H1 (cell line): Measurements from ENCODE around the gene OGFOD2.

Experiments
- CEBPB ChIP-seq: IDR thresholded peaks from 2 replicates; pipeline ENCODE4 v1.6.1; 2012; ENCODE audit warnings: low read depth, low read length
- CHD7 ChIP-seq: fragments of 300-600 bp; sonication (generic); IDR thresholded peaks from 2 replicates; pipeline ENCODE4 v1.7.1; 2012; ENCODE audit warnings: low read length, moderate library complexity, mild to moderate bottlenecking, inconsistent platforms; ENCODE audit not compliant: insufficient replicate concordance
- HDAC2 ChIP-seq, 2 experiments: fragments of 300-600 bp in 1 of 2; sonication (generic) in 1 of 2; IDR thresholded peaks; 2 replicates each; pipeline ENCODE4 v1.6.1; 2011 to 2012; ENCODE audit warnings: low read depth in 2 of 2, low read length in 2 of 2, mild to moderate bottlenecking in 2 of 2, moderate library complexity in 2 of 2, borderline replicate concordance in 1 of 2, inconsistent platforms in 1 of 2
- JUND ChIP-seq: IDR thresholded peaks from 2 replicates; pipeline ENCODE4 v1.6.1; 2011; ENCODE audit warnings: mild to moderate bottlenecking, improper control_type of control experiment, low read length
- POLR2AphosphoS5 ChIP-seq: IDR thresholded peaks from 2 replicates; pipeline ENCODE4 v1.6.1; 2011; ENCODE audit warnings: low read depth, low read length
- TF ChIP-seq, protein P1 (sequence below): IDR thresholded peaks from 2 replicates; pipeline ENCODE4 v1.6.1; 2011; ENCODE audit warnings: low read depth, mild to moderate bottlenecking, low read length; ENCODE audit not compliant: insufficient read depth
- TF ChIP-seq, protein P2 (sequence below), 3 experiments: IDR thresholded peaks; 1 replicate in 2 of 3; 2 replicates in 1 of 3; pipeline versions ENCODE4 v1.5.1 to v1.6.1; 2011; ENCODE audit warnings: low read length in 3 of 3, mild to moderate bottlenecking in 3 of 3, inconsistent platforms in 2 of 3, low read depth in 1 of 3, moderate library complexity in 1 of 3; ENCODE audit not compliant: insufficient read depth in 1 of 3; ENCODE audit errors: control extremely low read depth in 1 of 3

DNA sequence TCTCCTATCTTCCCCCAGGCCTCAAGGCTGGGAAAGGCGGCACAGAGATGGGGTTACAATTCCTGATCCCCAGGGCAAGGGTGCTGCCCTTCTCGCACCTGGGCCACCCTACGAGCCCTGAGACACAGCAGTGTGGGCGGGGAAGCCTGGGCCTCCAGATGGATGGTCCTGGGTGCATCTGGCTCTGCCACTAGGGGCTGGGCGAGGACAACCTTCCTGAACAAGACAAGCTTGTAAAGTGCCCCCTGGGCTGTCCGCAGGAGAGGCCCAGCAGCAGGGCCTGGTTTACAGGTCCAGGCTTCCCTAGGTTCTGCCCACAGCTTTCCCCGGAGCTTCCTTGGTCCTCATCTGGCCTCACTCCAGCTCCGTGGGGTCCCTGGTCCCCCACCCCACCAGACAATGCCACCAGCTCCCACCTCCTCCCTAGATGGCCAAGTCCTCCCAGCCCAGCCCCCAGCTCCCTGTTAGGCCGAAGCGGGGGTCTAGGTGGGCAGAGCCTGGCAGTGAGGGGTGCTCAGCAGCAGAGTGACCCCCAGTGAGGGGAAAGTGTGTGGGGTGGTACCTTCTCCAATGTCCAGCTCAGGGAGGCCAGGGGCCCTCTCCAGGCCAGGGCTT, 14.3 kb downstream of the OGFOD2 start:
- TF ChIP-seq, protein P1, sequence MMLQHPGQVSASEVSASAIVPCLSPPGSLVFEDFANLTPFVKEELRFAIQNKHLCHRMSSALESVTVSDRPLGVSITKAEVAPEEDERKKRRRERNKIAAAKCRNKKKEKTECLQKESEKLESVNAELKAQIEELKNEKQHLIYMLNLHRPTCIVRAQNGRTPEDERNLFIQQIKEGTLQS, result no peak
- no peak for TF ChIP-seq CHD7
- TF ChIP-seq, protein P2, sequence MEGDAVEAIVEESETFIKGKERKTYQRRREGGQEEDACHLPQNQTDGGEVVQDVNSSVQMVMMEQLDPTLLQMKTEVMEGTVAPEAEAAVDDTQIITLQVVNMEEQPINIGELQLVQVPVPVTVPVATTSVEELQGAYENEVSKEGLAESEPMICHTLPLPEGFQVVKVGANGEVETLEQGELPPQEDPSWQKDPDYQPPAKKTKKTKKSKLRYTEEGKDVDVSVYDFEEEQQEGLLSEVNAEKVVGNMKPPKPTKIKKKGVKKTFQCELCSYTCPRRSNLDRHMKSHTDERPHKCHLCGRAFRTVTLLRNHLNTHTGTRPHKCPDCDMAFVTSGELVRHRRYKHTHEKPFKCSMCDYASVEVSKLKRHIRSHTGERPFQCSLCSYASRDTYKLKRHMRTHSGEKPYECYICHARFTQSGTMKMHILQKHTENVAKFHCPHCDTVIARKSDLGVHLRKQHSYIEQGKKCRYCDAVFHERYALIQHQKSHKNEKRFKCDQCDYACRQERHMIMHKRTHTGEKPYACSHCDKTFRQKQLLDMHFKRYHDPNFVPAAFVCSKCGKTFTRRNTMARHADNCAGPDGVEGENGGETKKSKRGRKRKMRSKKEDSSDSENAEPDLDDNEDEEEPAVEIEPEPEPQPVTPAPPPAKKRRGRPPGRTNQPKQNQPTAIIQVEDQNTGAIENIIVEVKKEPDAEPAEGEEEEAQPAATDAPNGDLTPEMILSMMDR (IDR thresholded peaks at IDR 0.05; ENCODE audit: control extremely low read depth in 1 of 3, insufficient read depth in 1 of 3, low read depth in 1 of 3, low read length in 3 of 3), result peak in 2 of 3 experiments; percentile 21 to 36; a peak in 2 of 4 replicates
- no peak for TF ChIP-seq JUND
- no peak for TF ChIP-seq POLR2AphosphoS5
- TF ChIP-seq HDAC2 (IDR thresholded peaks at IDR 0.05; ENCODE audit: borderline replicate concordance in 1 of 2, low read depth in 2 of 2, low read length in 2 of 2), result no peak
- TF ChIP-seq CEBPB, result no peak
